K562 treated with DMSO at 1 percent for 24 hours (cell line): ENCODE data around the gene SNX30. TPM values are rescaled to one million over a fixed set of nuclear protein-coding genes. Genes with fewer than 3 reads are reported as not detected.

Experiments
- total RNA-seq: library from RNA; unstranded; fragments of 300-600 nt; gene quantifications from 2 replicates; pipeline ENCODE4 v1.2.3, GENCODE V29; 2022; ENCODE audit warnings: low read depth; ENCODE audit not compliant: insufficient read depth

The SNX30 gene, protein sequence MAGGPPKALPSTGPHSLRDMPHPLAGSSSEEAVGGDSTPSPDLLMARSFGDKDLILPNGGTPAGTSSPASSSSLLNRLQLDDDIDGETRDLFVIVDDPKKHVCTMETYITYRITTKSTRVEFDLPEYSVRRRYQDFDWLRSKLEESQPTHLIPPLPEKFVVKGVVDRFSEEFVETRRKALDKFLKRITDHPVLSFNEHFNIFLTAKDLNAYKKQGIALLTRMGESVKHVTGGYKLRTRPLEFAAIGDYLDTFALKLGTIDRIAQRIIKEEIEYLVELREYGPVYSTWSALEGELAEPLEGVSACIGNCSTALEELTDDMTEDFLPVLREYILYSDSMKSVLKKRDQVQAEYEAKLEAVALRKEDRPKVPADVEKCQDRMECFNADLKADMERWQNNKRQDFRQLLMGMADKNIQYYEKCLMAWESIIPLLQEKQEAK
- total RNA-seq = 6.6 and 9.1 TPM in 2 replicates

DNA sequence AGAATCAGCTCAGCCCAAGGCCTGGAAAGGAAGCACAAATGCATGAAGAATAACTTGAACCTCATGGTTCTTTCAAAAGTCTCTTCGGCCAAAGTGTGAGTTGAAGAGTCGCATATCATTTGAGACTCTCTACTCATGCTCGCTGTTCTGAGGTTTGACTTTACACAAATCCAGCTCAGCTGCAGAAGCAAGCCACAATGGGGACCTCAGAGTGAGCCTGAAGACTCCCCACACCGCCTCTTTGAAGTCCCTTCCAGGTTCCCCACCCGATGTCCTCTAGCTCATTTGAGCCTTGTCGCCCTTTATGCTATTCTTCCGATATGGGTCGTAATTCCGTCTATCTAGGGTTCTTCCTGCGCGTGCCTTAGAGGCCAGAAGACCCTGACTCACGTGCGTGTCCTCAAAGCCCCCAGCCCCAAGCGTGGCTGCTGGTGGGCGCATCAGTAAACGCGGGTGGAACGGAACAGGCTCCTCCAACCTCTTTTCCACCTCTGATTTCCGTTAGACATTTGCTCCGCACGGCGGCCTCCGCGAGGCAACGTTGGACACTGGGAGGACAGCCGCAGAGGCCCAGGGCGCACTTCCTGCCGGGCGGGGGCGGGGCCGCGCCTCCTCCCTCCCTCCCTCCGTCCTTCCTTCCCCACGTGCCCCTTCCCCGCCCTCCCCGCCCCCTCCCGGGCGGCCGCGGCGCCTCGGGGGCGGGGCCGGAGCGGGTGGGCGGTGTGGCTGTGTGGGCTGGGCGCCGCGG, at the start of gene SNX30:
TSS of gene SNX30 (plus strand) at position 745 of the 748 bp plus-strand sequence. CDS start 242 bp downstream, outside the sequence.

DNA sequence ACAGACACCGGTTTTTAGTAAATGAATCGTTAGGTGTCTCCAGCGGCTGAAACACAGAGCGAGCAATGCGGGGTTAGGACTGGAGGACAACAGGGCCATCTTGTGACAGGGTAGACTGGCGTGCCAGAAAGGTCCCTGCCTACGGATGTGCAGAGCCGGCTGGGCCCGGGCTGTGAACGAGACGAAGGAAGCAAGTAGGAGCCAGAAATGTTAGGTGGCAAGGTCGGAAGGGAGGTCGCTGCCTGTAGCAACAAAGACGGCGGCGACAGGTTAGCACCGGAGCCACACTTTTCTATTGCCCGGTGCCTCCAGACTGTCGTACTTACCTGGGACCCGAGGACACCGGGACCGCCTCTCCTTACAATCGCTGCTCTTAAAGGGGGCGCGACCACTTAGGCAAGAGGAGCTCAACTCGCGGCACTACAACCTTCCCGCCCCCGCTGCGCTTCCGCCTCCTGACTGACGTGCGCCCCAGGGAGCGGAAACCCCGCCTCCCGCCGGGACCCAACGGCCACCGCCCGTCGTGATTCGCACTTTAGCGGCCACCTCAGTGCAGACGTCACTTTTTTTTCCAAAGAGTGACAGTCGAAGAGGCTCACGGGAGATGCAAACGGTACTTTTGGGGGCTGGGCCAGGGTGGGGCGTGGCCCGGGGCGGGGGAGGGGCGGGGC, 32.8 kb upstream of the SNX30 start, which contains the start of gene INIP:
TSS of gene INIP (minus strand) at position 457 of the 671 bp plus-strand sequence. CDS start 1,632 bp downstream, outside the sequence.

GRCh38 chr9:112890106-112891081, 139.8 kb downstream of the SNX30 start, which contains the start of gene SLC46A2:
Gene SLC46A2 (minus strand): TSS chr9:112890876. CDS start chr9:112890681, 195 bp downstream.

Other genes with a start within 250 kb of the SNX30 start
- gene INIP, start 32.6 kb upstream of the SNX30 start, total RNA-seq = 12.0 and 20.4 TPM in 2 replicates
- not detected in 2 replicates for gene SLC46A2, start 140.1 kb downstream of the SNX30 start, total RNA-seq